Ureter (tissue), 1 donor: Measurements from ENCODE around the gene GLG1. TPM values are rescaled to one million over a fixed set of nuclear protein-coding genes. Genes with fewer than 3 reads are reported as not detected.

Experiments used
- DNase-seq: peaks from one replicate; pipeline ENCODE4 v3.0.0-alpha.2; 2020; ENCODE audit warnings: low spot score
- total RNA-seq: library from RNA; stranded (reverse); gene quantifications from one replicate; pipeline ENCODE4 v1.2.4, GENCODE V29; 2023
- donor health status: DM: yes; HTN: yes; CAD: no.

The GLG1 gene
- total RNA-seq, 1 donor from 2014 or later: 121 TPM

GRCh38 chr16:74608944-74609343, 2.0 kb upstream of the GLG1 start:
- no peak for DNase-seq

GRCh38 chr16:74608381-74608780, 1.5 kb upstream of the GLG1 start:
- no peak for DNase-seq

- DNase-seq: no peak
Measured at GRCh38 chr16:74607962-74608356, 1.0 kb upstream of the GLG1 start.

GRCh38 chr16:74607310-74607961, 522 bp upstream of the GLG1 start:
- no peak for DNase-seq

GRCh38 chr16:74605746-74606520, 981 bp downstream of the GLG1 start:
- DNase-seq: no peak

GRCh38 chr16:74605332-74605731, 1.6 kb downstream of the GLG1 start:
- DNase-seq: no peak

GRCh38 chr16:74603848-74604247, 3.1 kb downstream of the GLG1 start:
- no peak for DNase-seq

- DNase-seq: no peak
Measured at GRCh38 chr16:74601126-74601871, 5.6 kb downstream of the GLG1 start.

GRCh38 chr16:74596586-74596985, 10.3 kb downstream of the GLG1 start:
- no peak for DNase-seq

- no peak for DNase-seq
Measured at GRCh38 chr16:74592847-74593246, 14.1 kb downstream of the GLG1 start.

GRCh38 chr16:74591876-74592650, 14.9 kb downstream of the GLG1 start:
- no peak for DNase-seq

- no peak for DNase-seq
Measured at GRCh38 chr16:74586948-74587347, 20.0 kb downstream of the GLG1 start.

- DNase-seq: no peak
Measured at GRCh38 chr16:74585846-74586443, 21.0 kb downstream of the GLG1 start.

GRCh38 chr16:74583926-74584666, 22.8 kb downstream of the GLG1 start:
- no peak for DNase-seq

GRCh38 chr16:74582970-74583369, 23.9 kb downstream of the GLG1 start:
- no peak for DNase-seq

GRCh38 chr16:74580833-74581232, 26.1 kb downstream of the GLG1 start:
- no peak for DNase-seq

GRCh38 chr16:74578838-74579237, 28.1 kb downstream of the GLG1 start:
- DNase-seq: no peak

GRCh38 chr16:74578433-74578832, 28.5 kb downstream of the GLG1 start:
- no peak for DNase-seq

GRCh38 chr16:74577882-74578366, 29.0 kb downstream of the GLG1 start:
- no peak for DNase-seq

GRCh38 chr16:74575807-74576643, 30.9 kb downstream of the GLG1 start:
- no peak for DNase-seq
